Activated CD8-positive, alpha-beta T cell treated with anti-CD3 and anti-CD28 coated beads, Interleukin-2, amount 10 ng/mL, durations not matched to agents 7 days and 5 days (primary cell): Measurements from ENCODE around the gene LRRC42. TPM values are rescaled to one million over a fixed set of nuclear protein-coding genes. Genes with fewer than 3 reads are reported as not detected.
"Not testable (repeated sequence)": the region's sequence is repeated elsewhere in the genome, so short reads cannot be mapped to it uniquely, and the experiment has no call there.

Experiments
- ATAC-seq: fragments of 150-1000 bp; cut with Tn5 transposase; one replicate; pipeline ENCODE4 v1.10.0; 2021; ENCODE audit warnings: moderate library complexity
- CTCF ChIA-PET: fragments of 350-600 bp; sonication (Branson Sonifier 250); formaldehyde crosslinking; loops from one replicate; lab custom pipeline; 2021; ENCODE audit warnings: antibody characterized with exemption; lab: Charles Lee
- POLR2A ChIA-PET: fragments of 350-600 bp; sonication (Branson Sonifier 250); formaldehyde crosslinking; loops from one replicate; lab custom pipeline; 2021; ENCODE audit warnings: antibody characterized with exemption; lab: Charles Lee
- DNase-seq: peaks from one replicate; pipeline ENCODE4 v3.0.0-alpha.2; 2020
- H3K27ac Mint-ChIP-seq: one replicate; pipeline ENCODE4 v1.8.0; 2021; ENCODE audit warnings: mild to moderate bottlenecking, mixed read lengths
- H3K27me3 Mint-ChIP-seq: one replicate; pipeline ENCODE4 v1.8.0; 2021; ENCODE audit warnings: low read depth, mixed read lengths
- H3K36me3 Mint-ChIP-seq: one replicate; pipeline ENCODE4 v1.8.0; 2021; ENCODE audit warnings: low read depth, mixed read lengths
- H3K4me1 Mint-ChIP-seq: one replicate; pipeline ENCODE4 v1.8.0; 2021; ENCODE audit warnings: low read depth, mixed read lengths
- H3K4me3 Mint-ChIP-seq: one replicate; pipeline ENCODE4 v1.8.0; 2021; ENCODE audit warnings: mild to moderate bottlenecking, mixed read lengths
- H3K9me3 Mint-ChIP-seq: one replicate; pipeline ENCODE4 v1.8.0; 2022; ENCODE audit warnings: mixed read lengths; ENCODE audit not compliant: insufficient read depth
- total RNA-seq, 2 experiments: library from RNA; stranded (reverse); gene quantifications; one replicate each; pipeline ENCODE4 v1.2.3, GENCODE V29; 2021

The LRRC42 gene
- total RNA-seq, 2 experiments from 2014 or later: 26.3 to 26.8 TPM

GRCh38 chr1:53994516-53994915, 48.4 kb downstream of the LRRC42 start:
- H3K9me3 Mint-ChIP-seq, H3K27me3 Mint-ChIP-seq, H3K36me3 Mint-ChIP-seq, H3K27ac Mint-ChIP-seq, H3K4me3 Mint-ChIP-seq, CTCF ChIA-PET, ATAC-seq, DNase-seq, POLR2A ChIA-PET, H3K4me1 Mint-ChIP-seq: not testable (repeated sequence)

DNA sequence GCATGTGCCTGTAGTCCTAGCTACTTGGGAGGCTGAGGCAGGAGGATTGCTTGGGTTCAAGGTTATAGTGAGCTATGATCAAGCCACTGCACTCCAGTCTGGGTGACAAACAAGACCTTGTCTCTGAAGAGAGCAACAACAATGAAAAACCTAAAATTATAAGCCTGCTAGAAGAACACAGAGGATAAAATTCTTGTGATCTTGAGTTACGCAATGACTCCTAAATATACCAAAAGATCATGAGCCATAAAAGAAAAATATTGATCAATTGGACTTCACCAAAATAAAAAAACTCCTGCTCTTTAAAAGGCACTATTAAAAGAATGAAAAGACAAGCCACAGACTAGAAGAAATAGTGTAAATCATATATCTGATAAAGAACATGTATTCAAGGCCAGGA, 49.5 kb downstream of the LRRC42 start:
- DNase-seq: no peak
- Mint-ChIP-seq H3K27me3 (no peaks in the 10 kb centered on the region), H3K4me1 (no peaks in the 10 kb centered on the region), H3K36me3 (no peaks in the 10 kb centered on the region), H3K9me3 (no peaks in the 10 kb centered on the region), H3K4me3 (no peak overlapping the region), H3K27ac (no peak overlapping the region)
- ChIA-PET CTCF (no interaction called here), POLR2A (no interaction called here)
- no peak for ATAC-seq

GRCh38 chr1:53998223-53998622, 52.1 kb downstream of the LRRC42 start:
- Mint-ChIP-seq H3K27ac (no peak overlapping the region), H3K4me3 (no peak overlapping the region), H3K4me1 (no peaks in the 10 kb centered on the region), H3K9me3 (no peaks in the 10 kb centered on the region), H3K27me3 (no peaks in the 10 kb centered on the region), H3K36me3 (no peaks in the 10 kb centered on the region)
- CTCF ChIA-PET: no interaction called here
- ATAC-seq (no peak), DNase-seq (no peak)
- POLR2A ChIA-PET: interaction anchor here (0.8 kb wide), 1 partner anchor 39 kb away, joined by 5 read pairs; no protein-coding TSS in a partner anchor

GRCh38 chr1:53999920-54000319, 53.8 kb downstream of the LRRC42 start:
- H3K9me3 Mint-ChIP-seq: no peaks in the 10 kb centered on the region
- no peak for DNase-seq
- H3K27me3 Mint-ChIP-seq: no peaks in the 10 kb centered on the region
- no peaks in the 10 kb centered on the region for H3K4me1 Mint-ChIP-seq
- no peak overlapping the region for H3K27ac Mint-ChIP-seq
- CTCF ChIA-PET: no interaction called here
- no peak overlapping the region for H3K4me3 Mint-ChIP-seq
- no peaks in the 10 kb centered on the region for H3K36me3 Mint-ChIP-seq
- ATAC-seq: no peak
- POLR2A ChIA-PET: no interaction called here

DNA sequence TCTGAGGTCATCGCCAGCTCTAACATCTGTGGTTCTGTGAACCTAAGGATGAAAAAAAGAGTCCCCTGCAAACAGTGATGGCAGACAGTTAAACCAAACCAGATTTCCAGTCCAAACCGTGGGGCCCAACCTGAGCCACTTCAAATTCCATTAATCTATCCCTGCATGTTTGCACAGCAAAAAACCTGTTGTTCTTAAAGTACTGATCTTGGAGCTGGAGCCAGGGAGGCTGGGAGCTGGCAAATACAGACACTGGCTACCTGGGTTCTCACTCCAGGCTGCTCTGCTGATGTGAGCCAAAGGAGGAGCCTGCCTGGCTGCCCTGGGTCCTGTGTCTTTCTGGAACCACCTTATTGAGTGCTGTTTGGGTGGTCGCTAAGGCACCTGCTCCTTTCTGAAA, 55.4 kb downstream of the LRRC42 start:
- no peaks in the 10 kb centered on the region for H3K9me3 Mint-ChIP-seq
- ATAC-seq: no peak
- no peaks in the 10 kb centered on the region for H3K36me3 Mint-ChIP-seq
- H3K4me1 Mint-ChIP-seq: no peaks in the 10 kb centered on the region
- H3K27me3 Mint-ChIP-seq: peaks cover 3% of the 10 kb centered on the region
- CTCF ChIA-PET: no interaction called here
- H3K27ac Mint-ChIP-seq: no peak overlapping the region
- POLR2A ChIA-PET: no interaction called here
- H3K4me3 Mint-ChIP-seq: no peak overlapping the region
- no peak for DNase-seq

DNA sequence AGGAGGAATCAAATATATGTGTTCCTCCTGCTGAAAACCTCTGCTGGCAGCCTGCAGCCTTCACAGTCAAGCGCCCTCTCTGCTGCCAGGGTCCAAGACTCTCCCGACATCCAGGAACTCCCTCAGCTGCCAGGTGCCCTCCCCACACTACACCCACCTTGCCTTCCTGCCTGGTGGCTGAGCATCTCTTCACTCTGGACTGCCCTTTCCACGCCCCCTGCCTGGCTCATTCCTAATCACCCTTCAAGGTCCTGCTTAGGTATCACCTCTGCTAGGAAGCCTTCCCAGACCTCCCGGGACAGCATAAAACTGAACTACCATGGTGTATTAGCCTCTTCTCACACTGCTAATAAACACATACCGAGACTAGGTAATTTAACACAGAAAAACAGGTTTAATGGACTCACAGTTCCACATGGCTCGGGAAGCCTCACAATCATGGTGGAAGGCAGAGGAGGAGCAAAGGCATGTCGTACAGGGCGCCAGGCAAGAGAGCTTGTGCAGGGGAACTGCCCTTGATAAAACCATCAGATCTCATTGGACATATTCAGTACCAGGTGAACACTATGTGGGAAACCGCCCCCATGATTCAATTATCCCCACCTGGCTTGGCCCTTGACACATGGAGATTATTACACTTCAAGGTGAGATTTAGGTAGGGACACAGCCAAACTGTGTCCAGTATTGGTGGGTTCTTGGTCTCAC, 56.5 kb downstream of the LRRC42 start:
- POLR2A ChIA-PET: no interaction called here
- Mint-ChIP-seq H3K4me1 (no peaks in the 10 kb centered on the region), H3K27ac (no peak overlapping the region), H3K36me3 (no peaks in the 10 kb centered on the region), H3K9me3 (no peaks in the 10 kb centered on the region), H3K4me3 (no peak overlapping the region), H3K27me3 (peaks cover 5% of the 10 kb centered on the region)
- DNase-seq: no peak
- CTCF ChIA-PET: no interaction called here
- no peak for ATAC-seq

- no peak overlapping the region for H3K27ac Mint-ChIP-seq
- ChIA-PET CTCF (no interaction called here), POLR2A (no interaction called here)
- no peaks in the 10 kb centered on the region for H3K9me3 Mint-ChIP-seq
- no peaks in the 10 kb centered on the region for H3K36me3 Mint-ChIP-seq
- DNase-seq: no peak
- ATAC-seq: no peak
- peaks cover 5% of the 10 kb centered on the region for H3K27me3 Mint-ChIP-seq
- H3K4me1 Mint-ChIP-seq: no peaks in the 10 kb centered on the region
- H3K4me3 Mint-ChIP-seq: no peak overlapping the region
Observed at GRCh38 chr1:54003249-54003646, 57.1 kb downstream of the LRRC42 start.

- H3K9me3 Mint-ChIP-seq, H3K4me1 Mint-ChIP-seq, H3K36me3 Mint-ChIP-seq, DNase-seq, H3K4me3 Mint-ChIP-seq, POLR2A ChIA-PET, CTCF ChIA-PET, H3K27ac Mint-ChIP-seq, ATAC-seq, H3K27me3 Mint-ChIP-seq: not testable (repeated sequence)
Observed at GRCh38 chr1:54003750-54004480, 57.8 kb downstream of the LRRC42 start.

DNA sequence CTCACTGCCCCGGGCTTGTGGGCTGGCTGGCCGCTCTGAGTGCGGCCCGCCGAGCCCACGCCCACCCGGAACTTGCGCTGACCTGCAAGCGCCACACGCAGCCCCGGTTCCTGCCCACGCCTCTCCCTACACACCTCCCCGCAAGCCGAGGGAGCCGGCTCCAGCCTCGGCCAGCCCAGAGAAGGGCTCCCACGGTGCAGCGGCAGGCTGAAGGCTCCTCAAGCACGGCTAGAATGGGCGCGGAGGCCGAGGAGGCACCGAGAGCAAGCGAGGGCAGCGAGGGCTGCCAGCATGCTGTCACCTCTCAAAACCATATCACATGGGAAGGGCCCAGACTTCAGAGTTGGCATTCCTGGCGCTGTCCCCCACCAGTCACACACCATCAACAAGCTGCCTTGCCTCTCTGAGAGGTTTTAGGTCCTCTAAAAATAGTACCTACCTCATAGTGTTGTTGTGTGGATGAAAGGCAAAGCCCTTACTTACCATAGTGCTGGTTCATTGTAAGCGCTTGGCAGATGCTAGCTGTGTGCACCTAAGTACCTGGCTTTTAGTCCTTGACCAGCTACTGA, 58.4 kb downstream of the LRRC42 start:
- H3K4me3 Mint-ChIP-seq: no peak overlapping the region
- no peaks in the 10 kb centered on the region for H3K9me3 Mint-ChIP-seq
- ATAC-seq (no peak), DNase-seq (no peak)
- H3K27me3 Mint-ChIP-seq: peaks cover 5% of the 10 kb centered on the region
- H3K27ac Mint-ChIP-seq: no peak overlapping the region
- ChIA-PET POLR2A (no interaction called here), CTCF (no interaction called here)
- no peaks in the 10 kb centered on the region for H3K4me1 Mint-ChIP-seq
- no peaks in the 10 kb centered on the region for H3K36me3 Mint-ChIP-seq

- DNase-seq (no peak), ATAC-seq (no peak)
- POLR2A ChIA-PET: no interaction called here
- Mint-ChIP-seq H3K4me1 (no peaks in the 10 kb centered on the region), H3K9me3 (no peaks in the 10 kb centered on the region), H3K36me3 (no peaks in the 10 kb centered on the region), H3K4me3 (no peak overlapping the region), H3K27me3 (peaks cover 7% of the 10 kb centered on the region), H3K27ac (no peak overlapping the region)
- CTCF ChIA-PET: no interaction called here
Observed at GRCh38 chr1:54006508-54006907, 60.4 kb downstream of the LRRC42 start.

DNA sequence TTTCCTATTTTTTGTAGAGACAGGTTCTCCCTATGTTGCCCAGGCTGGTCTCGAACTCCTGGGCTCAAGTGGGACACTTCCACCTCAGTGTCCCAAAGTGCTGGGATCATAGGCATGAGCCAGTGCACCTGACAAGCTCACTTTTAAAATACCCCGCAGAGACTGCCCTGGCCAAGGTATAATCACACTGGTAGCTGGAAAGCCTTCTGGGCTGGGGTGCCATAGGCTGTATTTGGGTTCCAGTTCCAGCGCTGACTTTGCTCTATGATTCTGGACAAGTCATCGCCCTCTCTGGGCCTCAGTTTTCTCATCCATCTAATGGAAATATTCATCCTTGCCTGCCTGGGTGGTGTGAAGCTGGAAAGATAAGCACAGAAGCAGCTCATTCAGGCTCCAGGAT, 61.5 kb downstream of the LRRC42 start:
- CTCF ChIA-PET: no interaction called here
- Mint-ChIP-seq H3K9me3 (no peaks in the 10 kb centered on the region), H3K27me3 (peaks cover 7% of the 10 kb centered on the region), H3K4me3 (no peak overlapping the region), H3K4me1 (no peaks in the 10 kb centered on the region), H3K36me3 (no peaks in the 10 kb centered on the region), H3K27ac (no peak overlapping the region)
- POLR2A ChIA-PET: interaction anchor here (0.6 kb wide), 1 partner anchor 787 kb away, joined by 3 read pairs; no protein-coding TSS in a partner anchor
- ATAC-seq: no peak
- DNase-seq: no peak

- Mint-ChIP-seq H3K9me3 (no peaks in the 10 kb centered on the region), H3K4me3 (no peak overlapping the region), H3K27me3 (peaks cover 7% of the 10 kb centered on the region), H3K27ac (no peak overlapping the region), H3K36me3 (no peaks in the 10 kb centered on the region), H3K4me1 (no peaks in the 10 kb centered on the region)
- ChIA-PET CTCF (no interaction called here), POLR2A (no interaction called here)
- DNase-seq (no peak), ATAC-seq (no peak)
Observed at GRCh38 chr1:54008876-54009275, 62.7 kb downstream of the LRRC42 start.
